Endothelial cell of umbilical vein (primary cell): ENCODE results near the gene ZNF75A. TPM values are rescaled to one million over a fixed set of nuclear protein-coding genes. Genes with fewer than 3 reads are reported as not detected.

Source experiments
- BruUV-seq: library from RNA; stranded (reverse); fragments of 400-500 nt; replicated peaks from 2 replicates; lab custom pipeline; 2021; lab: Mats Ljungman, UMichigan
- CTCF ChIA-PET: fragments of 300-600, 350-600 bp; sonication (Branson Sonifier 250); formaldehyde crosslinking; loops from one replicate; lab custom pipeline; 2021; ENCODE audit warnings: antibody characterized with exemption, inconsistent platforms; lab: Charles Lee
- POLR2A ChIA-PET: fragments of 300-600, 350-600 bp; sonication (Branson Sonifier 250); formaldehyde crosslinking; loops from one replicate; lab custom pipeline; 2021; ENCODE audit warnings: antibody characterized with exemption, inconsistent platforms; lab: Charles Lee
- DNase-seq: peaks from one replicate; pipeline ENCODE4 v3.0.0-alpha.2; 2011; ENCODE audit warnings: low read depth, low spot score
- FAIRE-seq: peaks from 2 replicates; lab custom pipeline; 2011; peaks lifted over from hg19 to GRCh38; lab: Jason Lieb, UNC
- H2AFZ ChIP-seq: 2 replicates; pipeline ENCODE4 v1.6.0; 2012; ENCODE audit warnings: low read depth, low read length, control low read depth, inconsistent platforms
- H3K27ac ChIP-seq: 2 replicates; pipeline ENCODE4 v1.5.1; 2011; ENCODE audit warnings: low read depth, mild to moderate bottlenecking, control low read depth, low read length, moderate library complexity; ENCODE audit not compliant: insufficient read depth
- H3K27me3 ChIP-seq, 2 experiments: 2 replicates each; pipeline versions ENCODE4 v1.6.0 to v1.6.1; 2011; ENCODE audit warnings: low read length in 2 of 2, mixed read lengths in 1 of 2; ENCODE audit not compliant: control insufficient read depth in 2 of 2, insufficient read depth in 2 of 2
- H3K36me3 ChIP-seq, 2 experiments: 2 replicates in 1 of 2; 3 replicates in 1 of 2; pipeline ENCODE4 v1.5.1; 2011; ENCODE audit warnings: low read length in 2 of 2, mild to moderate bottlenecking in 1 of 2, moderate library complexity in 1 of 2; ENCODE audit not compliant: control insufficient read depth in 2 of 2, insufficient read depth in 2 of 2; ENCODE audit errors: extremely low read depth in 1 of 2
- H3K4me1 ChIP-seq: 3 replicates; pipeline ENCODE4 v1.5.1; 2011; ENCODE audit warnings: mild to moderate bottlenecking, low read length; ENCODE audit not compliant: control insufficient read depth, insufficient read depth; ENCODE audit errors: extremely low read depth
- H3K4me2 ChIP-seq: 2 replicates; pipeline ENCODE4 v1.6.1; 2011; ENCODE audit warnings: low read length, control low read depth, mixed read lengths; ENCODE audit not compliant: insufficient read depth
- H3K4me3 ChIP-seq, 3 experiments: fragments of 200-600 bp in 1 of 3; sonication (generic), shearing (Covaris generic) in 1 of 3; replicated peaks in 1 of 3; 2 replicates each; pipeline ENCODE4 v1.5.1; 2011 to 2016; ENCODE audit warnings: control low read depth in 3 of 3, low read length in 3 of 3, mild to moderate bottlenecking in 2 of 3, inconsistent platforms in 1 of 3, low read depth in 1 of 3, moderate library complexity in 1 of 3; ENCODE audit not compliant: insufficient read depth in 1 of 3
- H3K79me2 ChIP-seq: 2 replicates; pipeline ENCODE4 v1.6.0; 2012; ENCODE audit warnings: low read length, inconsistent platforms; ENCODE audit not compliant: control insufficient read depth, insufficient read depth
- H3K9ac ChIP-seq: replicated peaks from 2 replicates; pipeline ENCODE3; 2011; ENCODE audit warnings: low read length, control low read depth; ENCODE audit not compliant: insufficient read depth; ENCODE audit errors: extremely low read depth
- H3K9me1 ChIP-seq: replicated peaks from 3 replicates; pipeline ENCODE4 v1.6.0; 2011; ENCODE audit warnings: mild to moderate bottlenecking, low read length; ENCODE audit not compliant: control insufficient read depth, insufficient read depth; ENCODE audit errors: extremely low read depth
- H3K9me3 ChIP-seq: replicated peaks from 2 replicates; pipeline ENCODE4 v1.5.1; 2012; ENCODE audit warnings: low read length, inconsistent platforms; ENCODE audit not compliant: control insufficient read depth, insufficient read depth
- H4K20me1 ChIP-seq: replicated peaks from 2 replicates; pipeline ENCODE3; 2011; ENCODE audit warnings: mild to moderate bottlenecking, low read length; ENCODE audit not compliant: control insufficient read depth, insufficient read depth; ENCODE audit errors: extremely low read depth
- EZH2 ChIP-seq: IDR thresholded peaks from 2 replicates; pipeline ENCODE4 v1.6.1; 2012; ENCODE audit warnings: borderline replicate concordance, low read depth, mild to moderate bottlenecking, moderate library complexity, low read length, inconsistent platforms; ENCODE audit not compliant: severe bottlenecking
- FOS ChIP-seq: IDR thresholded peaks from 2 replicates; pipeline ENCODE4 v1.6.1; 2011; ENCODE audit warnings: mild to moderate bottlenecking, low read length, moderate library complexity, borderline replicate concordance; ENCODE audit not compliant: insufficient read depth
- GATA2 ChIP-seq: IDR thresholded peaks from 2 replicates; pipeline ENCODE4 v1.7.0; 2011; ENCODE audit warnings: low read depth, mild to moderate bottlenecking, moderate library complexity, mixed read lengths, low read length; ENCODE audit not compliant: insufficient read length, insufficient read depth
- JUN ChIP-seq: IDR thresholded peaks from 2 replicates; pipeline ENCODE4 v1.6.1; 2011; ENCODE audit warnings: borderline replicate concordance, low read depth; ENCODE audit not compliant: insufficient read length, insufficient read depth
- MYC ChIP-seq: IDR thresholded peaks from one replicate; pipeline ENCODE4 v1.6.1; 2011; ENCODE audit warnings: mild to moderate bottlenecking, low read depth, low read length
- POLR2A ChIP-seq: IDR thresholded peaks from 2 replicates; pipeline ENCODE4 v1.6.1; 2012; ENCODE audit warnings: low read depth, mild to moderate bottlenecking, control low read depth, low read length
- POLR2AphosphoS5 ChIP-seq: IDR thresholded peaks from 2 replicates; pipeline ENCODE4 v1.6.1; 2012; ENCODE audit warnings: low read depth, mild to moderate bottlenecking, control low read depth, low read length, moderate library complexity; ENCODE audit not compliant: insufficient read depth
- dilution Hi-C: fragments of 300-500 bp; cut with MboI; formaldehyde crosslinking; loops from one replicate; pipeline ENCODE4 v1.15.0; 2019; ENCODE audit warnings: low sequenced_read_pairs; ENCODE audit not compliant: extremely low pct_ligation_motif_present
- intact Hi-C: fragments of 100-400 bp; cut with micrococcal nuclease; formaldehyde crosslinking; loops from one replicate; pipeline ENCODE4 v1.10.0; 2022
- polyA plus RNA-seq, 4 experiments: library from polyadenylated mRNA; depleted of rRNA in 3 of 4; stranded (reverse) in 3 of 4; unstranded in 1 of 4; fragments of >200 nt; gene quantifications; 2 replicates each; pipeline versions ENCODE4 v1.2.1 to v1.2.3, GENCODE V29; 2011 to 2012; ENCODE audit warnings: missing spikeins in 1 of 4
- total RNA-seq: library from RNA; stranded (reverse); gene quantifications from 2 replicates; pipeline ENCODE4 v1.2.3, GENCODE V29; 2021
- TF ChIP-seq, protein P1 (sequence below): IDR thresholded peaks from 2 replicates; pipeline ENCODE4 v1.6.1; 2011; ENCODE audit not compliant: insufficient read depth, insufficient read length
- TF ChIP-seq, protein P2 (sequence below), 2 donors: IDR thresholded peaks; 1 replicate in 1 of 2; 2 replicates in 1 of 2; pipeline ENCODE4 v1.5.1; 2011; ENCODE audit warnings: low read length in 2 of 2, mild to moderate bottlenecking in 2 of 2, moderate library complexity in 2 of 2, control low read depth in 1 of 2, inconsistent platforms in 1 of 2, low read depth in 1 of 2; ENCODE audit not compliant: insufficient read depth in 1 of 2; ENCODE audit errors: extremely low read depth in 1 of 2

The ZNF75A gene
- total and polyA plus RNA-seq, 2 donors (not counting 3 experiments of a cell fraction or from before 2014, with no cell fraction given): 8.3 to 28.4 TPM

DNA sequence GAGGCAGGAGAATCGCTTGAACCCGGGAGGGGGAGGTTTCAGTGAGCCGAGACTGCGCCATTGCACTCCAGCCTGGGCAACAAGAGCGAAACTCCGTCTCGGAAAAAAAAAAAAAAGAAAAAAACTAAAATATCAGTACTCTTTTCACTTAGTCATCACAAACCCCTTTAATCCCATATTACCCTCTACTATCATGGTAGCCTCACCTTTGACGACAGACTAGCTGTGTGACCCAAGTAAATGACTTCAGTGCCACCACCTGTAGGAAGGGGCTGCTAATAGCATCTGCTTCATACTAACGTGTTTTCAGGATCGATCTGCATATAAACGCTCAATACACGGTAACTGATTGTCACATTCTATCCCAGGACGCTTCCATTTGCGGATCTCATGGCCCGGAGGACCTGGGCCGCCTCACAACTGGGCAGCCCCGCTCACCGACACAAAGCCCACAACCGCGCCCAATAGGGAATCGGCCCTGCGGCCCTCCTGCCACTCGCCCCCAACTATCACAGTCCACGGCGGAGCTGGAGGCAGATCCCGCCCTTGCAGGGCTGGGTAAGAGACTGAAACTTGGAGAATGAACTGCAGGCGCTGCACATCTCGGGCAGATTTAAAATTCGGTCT, 23.1 kb upstream of the ZNF75A start:
- dilution Hi-C loops (no loop called here), intact Hi-C loops (loop anchor here (1.0 to 2.0 kb wide), 3 partner anchors 93 to 218 kb away; partner anchors contain the start of gene OR1F1)
- ChIA-PET POLR2A (interaction anchor here (1.3 to 1.5 kb wide), 3 partner anchors 22 to 218 kb away, joined by 4 to 7 read pairs (median 5); partner anchors contain the start of genes CLUAP1, ZNF174 and ZSCAN32), CTCF (interaction anchor here (1.0 to 3.2 kb wide), 6 partner anchors 10 to 218 kb away, joined by 3 to 21 read pairs (median 4); partner anchors contain the start of gene CLUAP1)
- Histone ChIP-seq H3K79me2 (peaks cover 35% of the 10 kb centered on the region), H3K36me3 (peaks cover 0 to 5% of the 10 kb centered on the region in 2 experiments), H3K4me3 (peak overlapping the region; percentile 32 to 79 (median 77)), H2AFZ (peak overlapping the region; percentile 69), H3K4me1 (peaks cover 13% of the 10 kb centered on the region), H3K27me3 (peaks cover 8 to 13% of the 10 kb centered on the region in 2 experiments), H3K4me2 (peak overlapping the region; percentile 69), H4K20me1 (no peaks in the 10 kb centered on the region), H3K9me3 (no peaks in the 10 kb centered on the region), H3K27ac (peak overlapping the region; percentile 92), H3K9ac (peak overlapping the region; percentile 86), H3K9me1 (no peaks in the 10 kb centered on the region)
- BruUV-seq: no TSS peak
- FAIRE-seq (no peak), DNase-seq (peak; percentile 87)
- TF ChIP-seq EZH2 (no peak), FOS (no peak), POLR2AphosphoS5 (no peak), GATA2 (no peak), MYC (no peak), POLR2A (no peak), JUN (no peak)
- TF ChIP-seq, protein P1, sequence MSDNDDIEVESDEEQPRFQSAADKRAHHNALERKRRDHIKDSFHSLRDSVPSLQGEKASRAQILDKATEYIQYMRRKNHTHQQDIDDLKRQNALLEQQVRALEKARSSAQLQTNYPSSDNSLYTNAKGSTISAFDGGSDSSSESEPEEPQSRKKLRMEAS: no peak
- TF ChIP-seq, protein P2, sequence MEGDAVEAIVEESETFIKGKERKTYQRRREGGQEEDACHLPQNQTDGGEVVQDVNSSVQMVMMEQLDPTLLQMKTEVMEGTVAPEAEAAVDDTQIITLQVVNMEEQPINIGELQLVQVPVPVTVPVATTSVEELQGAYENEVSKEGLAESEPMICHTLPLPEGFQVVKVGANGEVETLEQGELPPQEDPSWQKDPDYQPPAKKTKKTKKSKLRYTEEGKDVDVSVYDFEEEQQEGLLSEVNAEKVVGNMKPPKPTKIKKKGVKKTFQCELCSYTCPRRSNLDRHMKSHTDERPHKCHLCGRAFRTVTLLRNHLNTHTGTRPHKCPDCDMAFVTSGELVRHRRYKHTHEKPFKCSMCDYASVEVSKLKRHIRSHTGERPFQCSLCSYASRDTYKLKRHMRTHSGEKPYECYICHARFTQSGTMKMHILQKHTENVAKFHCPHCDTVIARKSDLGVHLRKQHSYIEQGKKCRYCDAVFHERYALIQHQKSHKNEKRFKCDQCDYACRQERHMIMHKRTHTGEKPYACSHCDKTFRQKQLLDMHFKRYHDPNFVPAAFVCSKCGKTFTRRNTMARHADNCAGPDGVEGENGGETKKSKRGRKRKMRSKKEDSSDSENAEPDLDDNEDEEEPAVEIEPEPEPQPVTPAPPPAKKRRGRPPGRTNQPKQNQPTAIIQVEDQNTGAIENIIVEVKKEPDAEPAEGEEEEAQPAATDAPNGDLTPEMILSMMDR (IDR thresholded peaks at IDR 0.05; ENCODE audit: extremely low read depth in 1 of 2, insufficient read depth in 1 of 2, low read depth in 1 of 2, low read length in 2 of 2): no peak
